Muscle of leg (tissue), 11 donors: Measurements from ENCODE around the gene TJP2. TPM values are rescaled to one million over a fixed set of nuclear protein-coding genes. Genes with fewer than 3 reads are reported as not detected.

Source experiments
- DNase-seq: peaks from one replicate; pipeline ENCODE4 v3.0.0; 2013
- H3K27ac ChIP-seq: one replicate; pipeline ENCODE4 v1.5.1; 2013; ENCODE audit warnings: mild to moderate bottlenecking, low read length, control low read depth
- H3K27me3 ChIP-seq: one replicate; pipeline ENCODE4 v1.6.1; 2013; ENCODE audit warnings: low read length; ENCODE audit not compliant: control insufficient read depth, insufficient read depth
- H3K36me3 ChIP-seq: one replicate; pipeline ENCODE4 v1.6.1; 2013; ENCODE audit warnings: low read length; ENCODE audit not compliant: control insufficient read depth, insufficient read depth
- H3K4me1 ChIP-seq: one replicate; pipeline ENCODE4 v1.6.1; 2013; ENCODE audit warnings: low read length; ENCODE audit not compliant: control insufficient read depth, insufficient read depth
- H3K4me3 ChIP-seq: one replicate; pipeline ENCODE4 v1.5.1; 2013; ENCODE audit warnings: low read length, control low read depth
- H3K9me3 ChIP-seq: replicated peaks from 2 replicates; pipeline ENCODE4 v1.6.1; 2013; ENCODE audit warnings: low read depth, low read length; ENCODE audit not compliant: control insufficient read depth
- WGBS: methylation state at CpG from one replicate; pipeline ENCODE4 v1.1.5; 2013; ENCODE audit warnings: missing lambda C conversion rate; ENCODE audit not compliant: insufficient coverage; 5-methylcytosine and 5-hydroxymethylcytosine counted together
- polyA plus RNA-seq, 8 donors: library from polyadenylated mRNA; unstranded; fragments of 120-200 nt; gene quantifications; one replicate each; pipeline versions ENCODE4 v1.2.1 to v1.2.3, GENCODE V29; 2013; ENCODE audit warnings: inconsistent platforms in 1 of 8, low replicate concordance in 1 of 8; ENCODE audit not compliant: insufficient read length in 8 of 8, insufficient read depth in 1 of 8
- total RNA-seq: library from RNA; stranded (reverse); fragments of 120-200 nt; gene quantifications from one replicate; pipeline ENCODE4 v1.2.4, GENCODE V29; 2013

The TJP2 gene
- total and polyA plus RNA-seq, 9 donors: 9.4 to 17.6 (median 12.8) TPM

- no peak overlapping the region for H3K4me3 ChIP-seq
- no peaks in the 10 kb centered on the region for H3K4me1 ChIP-seq
- no peak overlapping the region for H3K27ac ChIP-seq
- H3K36me3 ChIP-seq: no peaks in the 10 kb centered on the region
- DNase-seq: no peak
- peaks cover 4% of the 10 kb centered on the region for H3K27me3 ChIP-seq
- H3K9me3 ChIP-seq: peaks cover 7% of the 10 kb centered on the region
Measured at GRCh38 chr9:69317894-69318293, 143.8 kb downstream of the TJP2 start.

DNA sequence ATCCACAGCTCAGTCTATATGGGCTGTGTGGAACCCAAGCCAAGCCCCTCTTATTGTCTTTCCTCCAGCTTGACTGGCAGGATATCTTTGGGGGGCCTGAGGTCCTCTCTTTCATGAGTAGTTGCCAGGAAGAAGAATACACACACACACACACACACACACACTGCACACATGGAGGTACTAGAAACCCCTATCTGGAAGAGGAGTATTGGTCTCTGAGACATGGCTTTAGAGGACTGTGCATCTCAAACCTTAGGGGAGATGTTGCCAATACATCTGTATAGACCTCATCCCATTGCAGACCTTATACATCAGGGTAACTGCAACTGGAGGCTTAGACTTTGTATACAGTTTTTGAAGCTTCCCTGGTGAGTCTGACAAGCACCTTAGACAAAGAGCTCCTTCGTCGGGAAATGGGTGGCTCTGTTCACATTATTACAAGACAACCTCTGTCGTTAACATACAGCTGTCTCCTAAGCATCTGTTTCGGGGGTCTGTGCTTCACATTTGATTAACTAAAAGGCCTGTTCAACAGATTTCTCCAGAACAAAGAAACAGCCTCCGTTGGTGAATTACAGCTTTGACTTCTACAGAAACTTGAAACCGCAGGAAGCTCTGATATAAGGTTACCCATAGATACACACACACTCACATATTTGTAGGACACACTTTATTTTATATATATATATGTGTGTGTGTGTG, 145.4 kb downstream of the TJP2 start:
- WGBS: 14% methylated on average over 4 of the region's 6 CpGs
- no peaks in the 10 kb centered on the region for H3K4me1 ChIP-seq

GRCh38 chr9:69322256-69322655, 148.2 kb downstream of the TJP2 start:
- Histone ChIP-seq H3K27ac (no peak overlapping the region), H3K27me3 (peaks cover 33% of the 10 kb centered on the region), H3K4me3 (no peak overlapping the region), H3K36me3 (no peaks in the 10 kb centered on the region), H3K9me3 (no peaks in the 10 kb centered on the region), H3K4me1 (peaks cover 3% of the 10 kb centered on the region)
- DNase-seq: no peak
- no CpG with 5 or more reads among the region's 1 CpG for WGBS

More for the DNA sequence above, 145.4 kb downstream of the TJP2 start:
- Histone ChIP-seq H3K27ac (no peak overlapping the region), H3K36me3 (no peaks in the 10 kb centered on the region), H3K4me3 (no peak overlapping the region), H3K27me3 (peaks cover 11% of the 10 kb centered on the region), H3K9me3 (no peaks in the 10 kb centered on the region)
- no peak for DNase-seq

GRCh38 chr9:69323861-69324260, 149.8 kb downstream of the TJP2 start:
- H3K4me1 ChIP-seq: peaks cover 3% of the 10 kb centered on the region
- no peak overlapping the region for H3K27ac ChIP-seq
- no peak for DNase-seq
- no peaks in the 10 kb centered on the region for H3K9me3 ChIP-seq
- H3K4me3 ChIP-seq: no peak overlapping the region
- WGBS: no CpG with 5 or more reads among the region's 2 CpGs
- H3K36me3 ChIP-seq: no peaks in the 10 kb centered on the region
- H3K27me3 ChIP-seq: peaks cover 33% of the 10 kb centered on the region

Other genes with a start within 250 kb of the TJP2 start
- not detected for gene PRKACG, start 160.2 kb upstream of the TJP2 start, total RNA-seq
- under 1 TPM in 1 of 8 donors, not detected in 7; 0.07 TPM for gene PRKACG, start 160.2 kb upstream of the TJP2 start, polyA plus RNA-seq
- gene FXN, start 138.5 kb upstream of the TJP2 start, total RNA-seq: 5.1 TPM
- gene FXN, start 138.5 kb upstream of the TJP2 start, polyA plus RNA-seq: 10 to 100 TPM in 7 of 8 donors, 1 to 10 TPM in 1; 8.5 to 14.4 (median 13.7) TPM
- gene ENTREP1, start 150.9 kb downstream of the TJP2 start, total RNA-seq: 15.1 TPM
- gene ENTREP1, start 150.9 kb downstream of the TJP2 start, polyA plus RNA-seq: 10 to 100 TPM; 12.6 to 56.5 (median 33.2) TPM